ENCODE results near the gene ZNF329. TPM values are rescaled to one million over a fixed set of nuclear protein-coding genes. Genes with fewer than 3 reads are reported as not detected.

ZNF329 gene
- polyA plus RNA-seq, 3 donors = 0.56 to 1.2 (median 0.65) TPM

DNA sequence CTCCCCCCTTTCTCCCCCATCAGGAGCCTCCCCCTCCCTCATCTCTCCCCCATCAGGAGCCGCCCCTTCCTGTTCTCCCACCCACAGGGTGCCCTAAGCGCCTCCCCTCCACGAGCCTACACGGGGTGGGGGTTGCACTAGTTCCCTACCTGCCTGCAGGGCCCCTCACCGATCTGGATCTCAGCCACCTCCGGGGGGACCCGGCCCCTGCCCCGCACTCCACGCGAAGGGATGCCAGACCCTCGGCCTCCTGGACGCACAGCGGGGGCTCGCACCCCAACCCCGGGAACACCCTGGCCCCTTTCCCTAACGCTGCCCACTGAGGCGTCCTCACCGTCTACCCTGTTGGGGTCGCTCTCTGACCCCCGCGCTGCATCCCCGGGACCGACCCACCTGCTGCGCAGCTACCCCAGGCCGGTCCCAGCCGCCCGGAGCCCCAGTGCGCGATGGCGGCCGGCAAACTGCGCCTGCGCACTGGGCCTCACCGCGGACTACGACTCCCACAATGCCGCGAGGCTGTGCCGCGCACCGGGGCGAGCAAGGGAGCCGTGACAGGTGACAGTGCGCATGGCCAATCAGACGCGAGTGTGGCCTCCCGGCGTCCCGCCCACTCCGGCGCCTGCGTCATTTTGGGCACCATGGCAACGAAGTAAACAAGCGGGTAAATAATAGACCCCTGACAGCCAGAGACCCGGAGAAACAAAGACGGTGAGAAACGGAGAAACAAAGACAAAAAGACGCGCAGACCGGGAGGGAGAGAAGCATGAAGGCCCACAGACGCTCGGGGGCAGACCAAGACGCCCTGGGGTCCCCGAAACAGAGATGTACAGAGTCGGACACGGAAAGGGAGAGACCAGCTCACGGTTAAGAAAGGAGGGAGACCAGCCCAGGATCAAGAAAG lies 52.6 kb downstream of the ZNF329 start, which contains the start of gene ZSCAN18:
TSS of gene ZSCAN18 (minus strand) at position 451 of the 901 bp plus-strand sequence. CDS start 7,964 bp downstream, outside the sequence.
- Histone ChIP-seq H3K36me3 (replicated peaks in 1 of 2; ENCODE audit: control insufficient read depth in 1 of 2, insufficient read depth in 2 of 2, low read length in 2 of 2) (no peaks in the 10 kb centered on the region), H3K9ac (ENCODE audit: insufficient read depth, low read length, poor library complexity, severe bottlenecking) (peak within 1 kb of the TSS; percentile 76), H3K9me3 (replicated peaks in 1 of 2; ENCODE audit: control insufficient read depth in 1 of 2, insufficient read depth in 1 of 2, low read length in 2 of 2) (peaks cover 88 to 92% of the 10 kb centered on the region in 2 donors), H3K4me2 (replicated peaks; ENCODE audit: extremely low read depth, low read length, poor library complexity, severe bottlenecking) (peak within 1 kb of the TSS; percentile 81), H3K27ac (ENCODE audit: low read depth in 1 of 2, low read length in 2 of 2) (peak within 1 kb of the TSS; percentile 84 to 90), H3K4me1 (ENCODE audit: control insufficient read depth in 1 of 2, insufficient read depth in 2 of 2, low read length in 2 of 2) (peaks cover 12 to 14% of the 10 kb centered on the region in 2 donors), H3K27me3 (ENCODE audit: control insufficient read depth in 2 of 2, insufficient read depth in 2 of 2, low read length in 2 of 2) (no peaks in the 10 kb centered on the region), H3K4me3 (replicated peaks in 1 of 3; ENCODE audit: low read depth in 2 of 3, low read length in 3 of 3) (peak within 1 kb of the TSS; percentile 60 to 79 (median 68)), H4K20me1 (ENCODE audit: insufficient read depth, low read length) (no peaks in the 10 kb centered on the region), H2AFZ (ENCODE audit: insufficient read depth, low read depth, low read length, poor library complexity, severe bottlenecking) (peak within 1 kb of the TSS; percentile 83), H3K79me2 (ENCODE audit: insufficient read depth, low read length) (no peaks in the 10 kb centered on the region)
- H3K27me3 Mint-ChIP-seq (ENCODE audit: low read depth in 3 of 3) = peaks cover 0 to 7% (median 2%) of the 10 kb centered on the region in 3 donors
- peak within 1 kb of the TSS; percentile 97 to 99 (median 98) for H3K27ac Mint-ChIP-seq
- peaks cover 0 to 4% of the 10 kb centered on the region in 2 donors for H3K36me3 Mint-ChIP-seq
- peak; percentile 84 to 91 (median 86) for DNase-seq
- H3K4me1 Mint-ChIP-seq = peaks cover 10% of the 10 kb centered on the region
- peaks cover 46 to 94% (median 87%) of the 10 kb centered on the region in 7 donors for H3K9me3 Mint-ChIP-seq
- intact Hi-C loops (cut with micrococcal nuclease) = loop anchor here in 1 of 2 donors (2.0 kb wide), 1 partner anchor 53 kb away; the partner anchor contains the start of gene ZNF329
- H3K4me3 Mint-ChIP-seq = peak within 1 kb of the TSS; percentile 79 to 94
- WGBS (ENCODE audit: insufficient coverage) = under 1% methylated on average over 65 of the region's 67 CpGs
- TF ChIP-seq, protein P1, sequence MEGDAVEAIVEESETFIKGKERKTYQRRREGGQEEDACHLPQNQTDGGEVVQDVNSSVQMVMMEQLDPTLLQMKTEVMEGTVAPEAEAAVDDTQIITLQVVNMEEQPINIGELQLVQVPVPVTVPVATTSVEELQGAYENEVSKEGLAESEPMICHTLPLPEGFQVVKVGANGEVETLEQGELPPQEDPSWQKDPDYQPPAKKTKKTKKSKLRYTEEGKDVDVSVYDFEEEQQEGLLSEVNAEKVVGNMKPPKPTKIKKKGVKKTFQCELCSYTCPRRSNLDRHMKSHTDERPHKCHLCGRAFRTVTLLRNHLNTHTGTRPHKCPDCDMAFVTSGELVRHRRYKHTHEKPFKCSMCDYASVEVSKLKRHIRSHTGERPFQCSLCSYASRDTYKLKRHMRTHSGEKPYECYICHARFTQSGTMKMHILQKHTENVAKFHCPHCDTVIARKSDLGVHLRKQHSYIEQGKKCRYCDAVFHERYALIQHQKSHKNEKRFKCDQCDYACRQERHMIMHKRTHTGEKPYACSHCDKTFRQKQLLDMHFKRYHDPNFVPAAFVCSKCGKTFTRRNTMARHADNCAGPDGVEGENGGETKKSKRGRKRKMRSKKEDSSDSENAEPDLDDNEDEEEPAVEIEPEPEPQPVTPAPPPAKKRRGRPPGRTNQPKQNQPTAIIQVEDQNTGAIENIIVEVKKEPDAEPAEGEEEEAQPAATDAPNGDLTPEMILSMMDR (IDR thresholded peaks at IDR 0.05) = no peak

DNA sequence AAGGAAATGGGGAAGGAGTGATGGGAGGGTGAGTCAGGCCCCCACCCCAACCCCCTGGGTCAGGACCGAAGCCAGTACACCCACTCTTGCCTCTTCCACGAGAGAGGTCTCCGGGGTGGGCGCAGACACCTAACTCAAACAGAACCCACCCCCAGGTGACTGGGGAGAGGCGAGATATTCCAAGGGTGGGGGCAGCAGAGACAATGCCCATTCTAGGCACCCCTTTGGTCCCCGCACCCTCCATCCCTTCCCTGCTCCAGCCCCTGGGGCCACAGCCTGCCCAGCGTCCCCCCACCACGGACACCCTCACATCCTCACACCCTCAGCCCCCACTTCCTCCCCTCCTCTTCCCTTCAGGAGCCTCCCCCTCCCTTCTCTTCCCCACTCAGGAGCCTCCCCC lies 53.2 kb downstream of the ZNF329 start:
- peak overlapping the region in 4 of 7 donors; percentile 41 to 71 (median 66) for H3K27ac Mint-ChIP-seq
- peak overlapping the region; percentile 83 for H2AFZ ChIP-seq (ENCODE audit: insufficient read depth, low read depth, low read length, poor library complexity, severe bottlenecking)
- WGBS (ENCODE audit: insufficient coverage) = 40% methylated on average over 2 of the region's 8 CpGs
- no peaks in the 10 kb centered on the region for H4K20me1 ChIP-seq (ENCODE audit: insufficient read depth, low read length)
- H3K9ac ChIP-seq (ENCODE audit: insufficient read depth, low read length, poor library complexity, severe bottlenecking) = peak overlapping the region; percentile 76
- intact Hi-C loops (cut with micrococcal nuclease) = no loop called here
- H3K27me3 ChIP-seq (ENCODE audit: control insufficient read depth in 2 of 2, insufficient read depth in 2 of 2, low read length in 2 of 2) = no peaks in the 10 kb centered on the region
- DNase-seq = no peak
- no peaks in the 10 kb centered on the region for H3K79me2 ChIP-seq (ENCODE audit: insufficient read depth, low read length)
- H3K4me3 ChIP-seq (replicated peaks in 1 of 3; ENCODE audit: low read depth in 2 of 3, low read length in 3 of 3) = peak overlapping the region in 1 of 3 experiments; percentile 79
- peak overlapping the region; percentile 81 for H3K4me2 ChIP-seq (replicated peaks; ENCODE audit: extremely low read depth, low read length, poor library complexity, severe bottlenecking)
- H3K36me3 Mint-ChIP-seq = peaks cover 0 to 4% of the 10 kb centered on the region in 2 donors
- H3K36me3 ChIP-seq (replicated peaks in 1 of 2; ENCODE audit: control insufficient read depth in 1 of 2, insufficient read depth in 2 of 2, low read length in 2 of 2) = no peaks in the 10 kb centered on the region
- H3K27ac ChIP-seq (ENCODE audit: low read depth in 1 of 2, low read length in 2 of 2) = peak overlapping the region in 1 of 2 donors; percentile 90
- peak overlapping the region in 1 of 2 donors; percentile 48 for H3K4me3 Mint-ChIP-seq
- peaks cover 10% of the 10 kb centered on the region for H3K4me1 Mint-ChIP-seq
- H3K9me3 Mint-ChIP-seq = peaks cover 46 to 94% (median 88%) of the 10 kb centered on the region in 7 donors
- TF ChIP-seq, protein P1 (IDR thresholded peaks at IDR 0.05) = no peak
- H3K27me3 Mint-ChIP-seq (ENCODE audit: low read depth in 3 of 3) = peaks cover 0 to 7% (median 2%) of the 10 kb centered on the region in 3 donors
- peaks cover 12 to 14% of the 10 kb centered on the region in 2 donors for H3K4me1 ChIP-seq (ENCODE audit: control insufficient read depth in 1 of 2, insufficient read depth in 2 of 2, low read length in 2 of 2)
- peaks cover 84 to 93% of the 10 kb centered on the region in 2 donors for H3K9me3 ChIP-seq (replicated peaks in 1 of 2; ENCODE audit: control insufficient read depth in 1 of 2, insufficient read depth in 1 of 2, low read length in 2 of 2)
